ENCODE data around the gene CD93. TPM values are rescaled to one million over a fixed set of nuclear protein-coding genes. Genes with fewer than 3 reads are reported as not detected.

Gene CD93
- total and polyA plus RNA-seq, 12 donors, result 12.7 to 85.0 (median 35.2) TPM

- Histone ChIP-seq H3K9me3 (no peaks in the 10 kb centered on the region), H3K27me3 (no peaks in the 10 kb centered on the region), H3K27ac (peak overlapping the region; percentile 91 to 99 (median 97)), H3K4me1 (peaks cover 0 to 59% (median 46%) of the 10 kb centered on the region in 9 donors), H3K36me3 (peaks cover 0 to 25% (median 0%) of the 10 kb centered on the region in 9 donors), H3K4me3 (peak overlapping the region; percentile 47 to 73 (median 58))
- ATAC-seq (peak; percentile 8 to 63 (median 26)), DNase-seq (peak; percentile 43 to 46)
- intact Hi-C loops (cut with DNase I), result loop anchor here in 5 of 10 donors (5.0 kb wide), 5 partner anchors 33 to 92 kb away; no protein-coding TSS in a partner anchor
- 56 to 57% methylated on average over 24 of the region's 24 CpGs for WGBS, 2 donors
- no peak for TF ChIP-seq CTCF (IDR thresholded peaks at IDR 0.05)
Measured at GRCh38 chr20:23084845-23085365, 1.2 kb downstream of the CD93 start.

GRCh38 chr20:23084282-23084844 is 1.8 kb downstream of the CD93 start:
- Histone ChIP-seq H3K36me3 (peaks cover 0 to 30% (median 0%) of the 10 kb centered on the region in 9 donors), H3K4me1 (peaks cover 0 to 64% (median 50%) of the 10 kb centered on the region in 9 donors), H3K4me3 (peak overlapping the region; percentile 47 to 73 (median 58)), H3K27me3 (no peaks in the 10 kb centered on the region), H3K27ac (peak overlapping the region; percentile 91 to 99 (median 97)), H3K9me3 (no peaks in the 10 kb centered on the region)
- intact Hi-C loops (cut with DNase I), result loop anchor here in 2 of 10 donors (5.0 kb wide), 3 partner anchors 48 to 93 kb away; no protein-coding TSS in a partner anchor
- no peak for ATAC-seq
- no peak for TF ChIP-seq CTCF (IDR thresholded peaks at IDR 0.05)
- WGBS, 2 donors, result 60 to 83% methylated on average over 17 of the region's 17 CpGs
- DNase-seq, result no peak

GRCh38 chr20:23083553-23084220 is 2.4 kb downstream of the CD93 start:
- ATAC-seq (peak in 1 of 8 donors; percentile 3), DNase-seq (no peak)
- intact Hi-C loops (cut with DNase I), result loop anchor here in 2 of 10 donors (2.0 to 5.0 kb wide), 4 partner anchors 33 to 94 kb away; no protein-coding TSS in a partner anchor
- Histone ChIP-seq H3K4me1 (peaks cover 0 to 71% (median 55%) of the 10 kb centered on the region in 9 donors), H3K4me3 (peak overlapping the region; percentile 47 to 73 (median 58)), H3K9me3 (no peaks in the 10 kb centered on the region), H3K36me3 (peaks cover 0 to 36% (median 0%) of the 10 kb centered on the region in 9 donors), H3K27ac (peak overlapping the region; percentile 91 to 99 (median 97)), H3K27me3 (no peaks in the 10 kb centered on the region)
- 69 to 72% methylated on average over 15 of the region's 15 CpGs for WGBS, 2 donors
- TF ChIP-seq CTCF (IDR thresholded peaks at IDR 0.05), result no peak

- H3K4me1 ChIP-seq, result peaks cover 0 to 73% (median 55%) of the 10 kb centered on the region in 9 donors
Measured at GRCh38 chr20:23082846-23083552, 3.1 kb downstream of the CD93 start.

More at GRCh38 chr20:23082846-23083552, 3.1 kb downstream of the CD93 start:
- ATAC-seq, result peak; percentile 23 to 59 (median 43)
- peak overlapping the region; percentile 47 to 73 (median 58) for H3K4me3 ChIP-seq
- H3K27me3 ChIP-seq, result no peaks in the 10 kb centered on the region
- H3K36me3 ChIP-seq, result peaks cover 0 to 39% (median 0%) of the 10 kb centered on the region in 9 donors
- 50 to 59% methylated on average over 9 of the region's 9 CpGs for WGBS, 2 donors
- peak overlapping the region; percentile 91 to 99 (median 97) for H3K27ac ChIP-seq
- no peak for TF ChIP-seq CTCF (IDR thresholded peaks at IDR 0.05)
- intact Hi-C loops (cut with DNase I), result loop anchor here in 2 of 10 donors (2.0 to 5.0 kb wide), 4 partner anchors 32 to 94 kb away; no protein-coding TSS in a partner anchor
- H3K9me3 ChIP-seq, result no peaks in the 10 kb centered on the region
- DNase-seq, result peak; percentile 63 to 75
